Pancreas (tissue), 10 donors: Measurements from ENCODE around the gene FTO. TPM values are rescaled to one million over a fixed set of nuclear protein-coding genes. Genes with fewer than 3 reads are reported as not detected.

Source experiments
- ATAC-seq, 4 donors: fragments of 200-7000 bp; cut with Tn5 transposase; one replicate each; pipeline versions ENCODE4 v1.8.0 to v1.9.1; 2020; ENCODE audit warnings: mild to moderate bottlenecking in 4 of 4, moderate library complexity in 4 of 4
- DNase-seq, 6 donors: peaks; one replicate each; pipeline ENCODE4 v3.0.0-alpha.2; 2020
- FAIRE-seq: peaks from 2 replicates; lab custom pipeline; 2012; peaks lifted over from hg19 to GRCh38; lab: Jason Lieb, UNC
- H3K27ac ChIP-seq, 4 donors: fragments of 200-600 bp; sonication (generic); 1 replicate in 3 of 4; 2 replicates in 1 of 4; pipeline versions ENCODE4 v1.5.0 to v1.8.0; 2020
- H3K27me3 ChIP-seq, 4 donors: fragments of 200-600 bp; one replicate each; pipeline ENCODE4 v1.8.0; 2021
- H3K36me3 ChIP-seq, 3 donors: fragments of 200-600 bp; sonication (generic) in 1 of 3; one replicate each; pipeline versions ENCODE4 v1.5.0 to v1.8.0; 2020 to 2021
- H3K4me1 ChIP-seq, 3 donors: fragments of 200-600 bp; one replicate each; pipeline ENCODE4 v1.8.0; 2021
- H3K4me3 ChIP-seq, 4 donors: fragments of 200-600 bp; sonication (generic) in 2 of 4; one replicate each; pipeline versions ENCODE4 v1.5.0 to v1.8.0; 2020 to 2021
- H3K9me3 ChIP-seq, 4 donors: fragments of 200-600 bp; one replicate each; pipeline ENCODE4 v1.8.0; 2021
- WGBS, 2 donors: extraction: QIAGEN DNeasy Blood & Tissue Kit; methylation state at CpG; one replicate each; pipeline ENCODE4 v1.1.7; 2013; 5-methylcytosine and 5-hydroxymethylcytosine counted together
- intact Hi-C, 3 donors: fragments of 100-400 bp; cut with DNase I; formaldehyde crosslinking; loops; one replicate each; pipeline versions ENCODE4 v1.11.1 to v1.14.2; 2022
- polyA plus RNA-seq, 2 donors: library from polyadenylated mRNA; stranded (reverse); fragments of 200-250 nt; gene quantifications; one replicate each; pipeline ENCODE4 v1.2.3, GENCODE V29; 2013
- total RNA-seq, 6 donors: library from RNA; stranded (reverse); fragmentation: NEBNext Ultra II Directional in 4 of 6; extraction: Animal tissue kit (Norgen Biotek cat#: 25700) in 4 of 6; gene quantifications; one replicate each; pipeline versions ENCODE4 v1.2.1 to v1.2.4, GENCODE V29; 2021 to 2023
- TF ChIP-seq, protein P1 (sequence below), 4 donors: fragments of 200-600 bp; sonication (generic) in 3 of 4; IDR thresholded peaks; one replicate each; pipeline versions ENCODE4 v1.5.0 to v1.8.0; 2021; ENCODE audit warnings: antibody characterized with exemption in 4 of 4
- donor health status: healthy with polysubstance abuse.
- donor health status: DM: no; HTN: no; CAD: no; lungs with moderate emphysema.
- donor health status: DM: no; HTN: no; CAD: no.
- donor health status: control.
- donor health status: control.
- donor health status: Bipolar disorder and iron deficiency.
- donor health status: DM: yes; HTN: yes; CAD: no.
- donor health status: DM: no; HTN: no; CAD: no.
- donor health status: DM: no; HTN: no; CAD: no.
- donor health status: DM: yes; HTN: yes; CAD: no.

Gene FTO
- total and polyA plus RNA-seq, 8 donors: 7.6 to 45.0 (median 31.7) TPM

DNA sequence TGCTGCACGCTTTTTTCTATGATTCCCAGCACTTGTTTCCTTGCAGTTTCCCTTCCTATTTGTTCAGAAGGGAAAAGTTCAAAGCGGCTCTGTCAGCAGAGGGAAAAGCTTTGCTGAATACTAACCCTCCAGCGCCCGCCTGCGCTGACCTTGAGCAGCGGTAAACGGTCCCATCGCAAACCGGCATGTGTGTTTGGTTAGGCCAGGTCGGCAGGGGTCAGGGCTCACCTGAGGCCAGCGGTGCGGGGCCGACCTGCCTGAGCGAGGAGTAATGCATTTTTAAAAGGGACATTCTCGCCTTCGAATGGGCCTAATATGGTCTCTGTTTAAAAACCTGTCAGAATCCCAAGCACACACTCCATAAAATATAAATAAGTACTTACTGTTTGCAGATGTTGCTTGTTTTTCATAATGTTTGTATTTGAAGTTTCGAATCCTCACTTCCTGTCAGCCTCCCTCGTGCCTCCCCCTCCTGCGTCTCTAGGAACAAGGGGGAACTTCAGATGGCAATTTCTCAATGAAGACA, 472.5 kb downstream of the FTO start:
- FAIRE-seq (no peak), ATAC-seq (peak; percentile 51 to 79 (median 69)), DNase-seq (peak in 5 of 6 donors; percentile 40 to 73 (median 64))
- intact Hi-C loops: no loop called here
- H3K27ac ChIP-seq: no peak overlapping the region
- TF ChIP-seq, protein P1, sequence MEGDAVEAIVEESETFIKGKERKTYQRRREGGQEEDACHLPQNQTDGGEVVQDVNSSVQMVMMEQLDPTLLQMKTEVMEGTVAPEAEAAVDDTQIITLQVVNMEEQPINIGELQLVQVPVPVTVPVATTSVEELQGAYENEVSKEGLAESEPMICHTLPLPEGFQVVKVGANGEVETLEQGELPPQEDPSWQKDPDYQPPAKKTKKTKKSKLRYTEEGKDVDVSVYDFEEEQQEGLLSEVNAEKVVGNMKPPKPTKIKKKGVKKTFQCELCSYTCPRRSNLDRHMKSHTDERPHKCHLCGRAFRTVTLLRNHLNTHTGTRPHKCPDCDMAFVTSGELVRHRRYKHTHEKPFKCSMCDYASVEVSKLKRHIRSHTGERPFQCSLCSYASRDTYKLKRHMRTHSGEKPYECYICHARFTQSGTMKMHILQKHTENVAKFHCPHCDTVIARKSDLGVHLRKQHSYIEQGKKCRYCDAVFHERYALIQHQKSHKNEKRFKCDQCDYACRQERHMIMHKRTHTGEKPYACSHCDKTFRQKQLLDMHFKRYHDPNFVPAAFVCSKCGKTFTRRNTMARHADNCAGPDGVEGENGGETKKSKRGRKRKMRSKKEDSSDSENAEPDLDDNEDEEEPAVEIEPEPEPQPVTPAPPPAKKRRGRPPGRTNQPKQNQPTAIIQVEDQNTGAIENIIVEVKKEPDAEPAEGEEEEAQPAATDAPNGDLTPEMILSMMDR (IDR thresholded peaks at IDR 0.05): no peak
- H3K4me1 ChIP-seq: peaks cover 13 to 26% (median 19%) of the 10 kb centered on the region in 3 donors
- 25 to 29% methylated on average over 19 of the region's 19 CpGs for WGBS, 2 donors
- no peaks in the 10 kb centered on the region for H3K36me3 ChIP-seq
- no peaks in the 10 kb centered on the region for H3K27me3 ChIP-seq
- peak overlapping the region in 2 of 4 donors; percentile 2 to 12 for H3K4me3 ChIP-seq
- H3K9me3 ChIP-seq: no peaks in the 10 kb centered on the region

DNA sequence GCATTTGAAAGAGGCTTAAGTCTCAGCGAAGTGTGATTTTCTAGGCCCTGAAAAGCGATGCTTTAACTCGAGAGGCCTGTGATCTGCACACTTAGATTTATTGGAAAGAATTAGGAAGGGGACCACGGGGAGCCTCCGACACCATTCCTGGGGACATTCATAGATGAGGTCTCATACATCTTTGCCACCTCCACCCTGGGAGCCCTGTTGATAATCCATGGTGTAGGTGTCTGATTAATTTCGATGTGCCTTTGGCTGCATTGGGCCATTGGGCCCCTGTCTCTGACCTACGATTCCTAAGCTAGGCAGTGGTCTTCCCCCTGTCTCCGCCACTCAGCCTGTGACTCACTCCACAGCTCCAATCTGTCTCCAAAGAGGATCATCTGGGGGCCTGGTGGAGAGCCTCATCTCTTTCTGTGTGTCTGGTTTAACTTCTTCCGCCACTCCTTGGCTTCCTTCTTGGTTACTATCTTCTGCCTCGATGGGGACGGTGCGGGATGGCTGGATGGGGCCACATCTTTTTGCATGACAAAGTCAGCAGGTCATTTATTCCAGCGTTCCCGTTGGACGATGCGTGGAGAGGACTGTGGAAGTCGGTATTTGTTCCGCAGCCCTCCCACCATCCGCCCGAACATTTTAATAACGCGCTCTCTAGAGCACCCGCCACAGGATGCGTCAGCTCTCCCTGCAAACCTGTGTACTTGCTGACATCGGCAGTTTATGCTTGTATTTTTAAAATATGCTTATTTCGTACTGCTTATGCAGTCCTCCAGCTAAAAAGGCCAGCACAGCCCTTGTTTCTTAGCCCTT, 473.3 kb downstream of the FTO start:
- intact Hi-C loops: no loop called here
- Histone ChIP-seq H3K4me1 (peaks cover 8 to 19% (median 18%) of the 10 kb centered on the region in 3 donors), H3K9me3 (no peaks in the 10 kb centered on the region), H3K4me3 (no peak overlapping the region), H3K27ac (no peak overlapping the region), H3K27me3 (no peaks in the 10 kb centered on the region), H3K36me3 (no peaks in the 10 kb centered on the region)
- DNase-seq (no peak), ATAC-seq (no peak), FAIRE-seq (no peak)
- TF ChIP-seq, protein P1 (IDR thresholded peaks at IDR 0.05): no peak
- 95 to 96% methylated on average over 26 of the region's 26 CpGs for WGBS, 2 donors

DNA sequence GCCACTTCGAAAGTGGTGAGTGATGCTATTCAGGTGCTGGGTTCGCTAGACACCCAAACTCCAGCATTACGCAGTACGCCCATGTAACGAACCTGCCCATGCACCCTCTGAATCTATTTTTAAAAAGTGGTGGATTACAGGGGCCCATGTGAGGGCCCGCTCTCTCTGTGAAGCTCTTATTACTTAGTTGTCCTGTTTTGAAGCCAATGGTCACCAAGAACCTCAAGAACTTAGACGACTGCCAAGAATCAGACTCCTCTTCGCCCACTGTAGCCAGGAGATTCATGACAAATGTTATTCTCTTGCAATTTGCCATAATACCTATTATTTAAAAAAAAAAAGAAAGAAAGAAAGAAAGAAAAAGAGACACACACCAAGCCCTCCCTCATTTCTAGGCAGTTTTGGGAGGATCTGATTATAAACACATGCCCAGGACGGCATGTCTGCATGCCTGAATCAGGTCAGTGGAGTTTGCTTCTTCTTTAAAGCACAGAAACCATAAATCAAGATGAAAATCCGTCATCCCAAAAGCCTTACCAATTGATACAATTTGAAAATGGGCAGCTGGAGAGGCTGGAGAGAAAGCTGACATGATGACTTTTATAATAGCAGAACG, 474.0 kb downstream of the FTO start:
- TF ChIP-seq, protein P1 (IDR thresholded peaks at IDR 0.05): no peak
- Histone ChIP-seq H3K27ac (no peak overlapping the region), H3K9me3 (no peaks in the 10 kb centered on the region), H3K4me3 (no peak overlapping the region), H3K27me3 (no peaks in the 10 kb centered on the region), H3K4me1 (peaks cover 8 to 19% (median 11%) of the 10 kb centered on the region in 3 donors), H3K36me3 (no peaks in the 10 kb centered on the region)
- 76 to 77% methylated on average over 11 of the region's 11 CpGs for WGBS, 2 donors
- intact Hi-C loops: no loop called here
- ATAC-seq (no peak), DNase-seq (no peak), FAIRE-seq (no peak)

DNA sequence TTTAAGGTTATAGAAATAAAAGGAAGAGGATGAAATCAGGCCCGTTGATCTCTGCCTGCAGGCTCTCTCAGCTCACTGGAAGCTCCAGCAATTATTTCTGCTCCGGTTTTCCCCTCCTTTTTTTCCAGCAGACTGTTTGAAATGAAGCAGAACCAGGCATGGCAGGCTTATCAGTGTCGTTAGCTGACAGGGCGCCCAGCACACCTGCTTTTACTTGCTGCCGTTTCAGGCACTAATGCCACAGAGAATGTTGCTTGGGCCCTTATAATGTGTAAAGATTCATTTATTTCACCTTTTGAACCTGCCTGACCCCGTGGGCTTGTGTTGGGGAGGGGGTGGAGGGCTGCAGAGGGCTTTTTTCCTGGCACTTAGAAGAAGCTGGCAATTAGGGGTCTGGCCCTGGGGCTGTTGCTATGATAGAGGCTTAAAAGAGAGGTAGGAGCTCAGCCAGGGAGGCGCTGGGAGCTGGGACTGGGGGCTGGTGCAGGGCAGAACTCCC, 474.6 kb downstream of the FTO start:
- no peaks in the 10 kb centered on the region for H3K27me3 ChIP-seq
- H3K9me3 ChIP-seq: no peaks in the 10 kb centered on the region
- TF ChIP-seq, protein P1 (IDR thresholded peaks at IDR 0.05): no peak
- peaks cover 8 to 19% (median 10%) of the 10 kb centered on the region in 3 donors for H3K4me1 ChIP-seq
- intact Hi-C loops: no loop called here
- peak in 1 of 6 donors; percentile 25 for DNase-seq
- FAIRE-seq: no peak
- WGBS, 2 donors: 16 to 23% methylated on average over 7 of the region's 7 CpGs
- no peak overlapping the region for H3K4me3 ChIP-seq
- no peak overlapping the region for H3K27ac ChIP-seq
- no peaks in the 10 kb centered on the region for H3K36me3 ChIP-seq
- peak in 3 of 4 donors; percentile 36 to 65 (median 58) for ATAC-seq
